HG02870 (cell line): Measurements from ENCODE around the gene FNBP1L.
A peak's percentile ranks its signal among the peaks of the same experiment; 100 is the strongest.

ENCODE experiments used
- ATAC-seq: cut with Tn5 transposase; IDR thresholded peaks from one replicate; pipeline ENCODE4 v1.9.1; 2021; ENCODE audit warnings: mild to moderate bottlenecking, moderate library complexity; ENCODE audit not compliant: unreplicated experiment

The FNBP1L gene

GRCh38 chr1:93588206-93588605, 140.3 kb downstream of the FNBP1L start:
- ATAC-seq: no peak

GRCh38 chr1:93588955-93589354, 141.0 kb downstream of the FNBP1L start:
- ATAC-seq: no peak

- ATAC-seq: peak; percentile 9
Observed at GRCh38 chr1:93591291-93591675, 143.4 kb downstream of the FNBP1L start.

- peak; percentile 68 for ATAC-seq
Observed at GRCh38 chr1:93591676-93592550, 144.0 kb downstream of the FNBP1L start.

- no peak for ATAC-seq
Observed at GRCh38 chr1:93592551-93592949, 144.6 kb downstream of the FNBP1L start.

- no peak for ATAC-seq
Observed at GRCh38 chr1:93593854-93594602, 146.1 kb downstream of the FNBP1L start.

GRCh38 chr1:93594603-93594880, 146.6 kb downstream of the FNBP1L start:
- ATAC-seq: no peak

- ATAC-seq: no peak
Observed at GRCh38 chr1:93595266-93595665, 147.3 kb downstream of the FNBP1L start.

GRCh38 chr1:93595743-93596142, 147.8 kb downstream of the FNBP1L start:
- no peak for ATAC-seq

- no peak for ATAC-seq
Observed at GRCh38 chr1:93596329-93597089, 148.6 kb downstream of the FNBP1L start.

- no peak for ATAC-seq
Observed at GRCh38 chr1:93597709-93598108, 149.8 kb downstream of the FNBP1L start.

GRCh38 chr1:93598396-93598795, 150.5 kb downstream of the FNBP1L start:
- no peak for ATAC-seq

- no peak for ATAC-seq
Observed at GRCh38 chr1:93598861-93599439, 151.0 kb downstream of the FNBP1L start.

GRCh38 chr1:93599479-93599878, 151.6 kb downstream of the FNBP1L start:
- no peak for ATAC-seq

GRCh38 chr1:93600663-93601062, 152.7 kb downstream of the FNBP1L start:
- no peak for ATAC-seq

GRCh38 chr1:93601686-93602085, 153.8 kb downstream of the FNBP1L start:
- no peak for ATAC-seq

- no peak for ATAC-seq
Observed at GRCh38 chr1:93602101-93602500, 154.2 kb downstream of the FNBP1L start.

- ATAC-seq: no peak
Observed at GRCh38 chr1:93603106-93603505, 155.2 kb downstream of the FNBP1L start.

- no peak for ATAC-seq
Observed at GRCh38 chr1:93603601-93604000, 155.7 kb downstream of the FNBP1L start.
